SK-N-SH treated with all-trans-retinoic acid at 6 μM for 48 hours (cell line): ENCODE data around the gene RXRA.

Source experiments
- ATAC-seq: fragments of 200-7000 bp; cut with Tn5 transposase; 3 replicates; pipeline ENCODE4 v1.9.1; 2020; ENCODE audit warnings: mild to moderate bottlenecking, moderate library complexity
- ARNTL ChIP-seq: fragments of 450-650 bp; formaldehyde crosslinking; IDR thresholded peaks from 2 replicates; pipeline ENCODE4 v1.5.0; 2020; ENCODE audit warnings: low read depth, mild to moderate bottlenecking, moderate library complexity, borderline replicate concordance
- BACH2 ChIP-seq: fragments of 250-450 bp; sonication (Bioruptor Pico); IDR thresholded peaks from 2 replicates; pipeline ENCODE4 v1.9.0; 2021; ENCODE audit warnings: mild to moderate bottlenecking, borderline replicate concordance
- CREB5 ChIP-seq: fragments of 250-450 bp; sonication (Bioruptor Pico); IDR thresholded peaks from 2 replicates; pipeline ENCODE4 v1.5.1; 2020; ENCODE audit warnings: low read depth, mild to moderate bottlenecking, moderate library complexity
- CSDC2 ChIP-seq: fragments of 250-450 bp; sonication (Bioruptor Pico); IDR thresholded peaks from 2 replicates; pipeline ENCODE4 v1.5.0; 2020; ENCODE audit warnings: mild to moderate bottlenecking, moderate library complexity
- ESRRG ChIP-seq: fragments of 250-450 bp; sonication (Bioruptor Pico); IDR thresholded peaks from 2 replicates; pipeline ENCODE4 v1.6.1; 2021; ENCODE audit warnings: mild to moderate bottlenecking
- GLIS3 ChIP-seq: fragments of 250-450 bp; sonication (Bioruptor Pico); IDR thresholded peaks from 2 replicates; pipeline ENCODE4 v1.5.0; 2020; ENCODE audit warnings: mild to moderate bottlenecking, moderate library complexity
- ISL1 ChIP-seq: fragments of 250-450 bp; sonication (Bioruptor Pico); IDR thresholded peaks from 2 replicates; pipeline ENCODE4 v2.1.2; 2022; ENCODE audit warnings: mild to moderate bottlenecking, moderate library complexity
- OSR1 ChIP-seq: fragments of 250-450 bp; sonication (Bioruptor Pico); IDR thresholded peaks from 2 replicates; pipeline ENCODE4 v1.8.0; 2022; ENCODE audit warnings: moderate library complexity, mild to moderate bottlenecking, inconsistent platforms
- PATZ1 ChIP-seq: fragments of 250-450 bp; sonication (Bioruptor Pico); IDR thresholded peaks from 2 replicates; pipeline ENCODE4 v1.8.0; 2020; ENCODE audit warnings: mild to moderate bottlenecking, moderate library complexity, borderline replicate concordance
- POU6F1 ChIP-seq: fragments of 250-450 bp; sonication (Bioruptor Pico); IDR thresholded peaks from 2 replicates; pipeline ENCODE4 v1.8.0; 2021; ENCODE audit warnings: low read depth, mild to moderate bottlenecking, moderate library complexity, borderline replicate concordance
- PPARA ChIP-seq: fragments of 250-450 bp; sonication (Bioruptor Pico); IDR thresholded peaks from 2 replicates; pipeline ENCODE4 v1.5.0; 2020; ENCODE audit warnings: mild to moderate bottlenecking, borderline replicate concordance
- SNAI2 ChIP-seq: fragments of 250-450 bp; sonication (Bioruptor Pico); IDR thresholded peaks from 2 replicates; pipeline ENCODE4 v1.5.0; 2020; ENCODE audit warnings: mild to moderate bottlenecking, moderate library complexity
- TCF4 ChIP-seq: fragments of 250-450 bp; sonication (Bioruptor Pico); IDR thresholded peaks from 2 replicates; pipeline ENCODE4 v1.8.0; 2021; ENCODE audit warnings: mild to moderate bottlenecking, moderate library complexity, borderline replicate concordance
- TOX ChIP-seq: fragments of 250-450 bp; sonication (Bioruptor Pico); IDR thresholded peaks from 2 replicates; pipeline ENCODE4 v1.8.0; 2021; ENCODE audit warnings: mild to moderate bottlenecking, moderate library complexity, borderline replicate concordance
- TSHZ2 ChIP-seq: fragments of 250-450 bp; sonication (Bioruptor Pico); IDR thresholded peaks from 2 replicates; pipeline ENCODE4 v1.5.0; 2020; ENCODE audit warnings: mild to moderate bottlenecking, moderate library complexity
- ZC3H10 ChIP-seq: fragments of 250-450 bp; sonication (Bioruptor Pico); IDR thresholded peaks from 2 replicates; pipeline ENCODE4 v1.5.1; 2021; ENCODE audit warnings: mild to moderate bottlenecking, moderate library complexity
- ZFP3 ChIP-seq: fragments of 250-450 bp; sonication (Bioruptor Pico); IDR thresholded peaks from 2 replicates; pipeline ENCODE4 v1.5.0; 2020; ENCODE audit warnings: mild to moderate bottlenecking, moderate library complexity
- ZFP30 ChIP-seq: fragments of 450-650 bp; formaldehyde crosslinking; IDR thresholded peaks from 2 replicates; pipeline ENCODE4 v1.5.0; 2022; ENCODE audit warnings: mild to moderate bottlenecking, moderate library complexity
- ZNF565 ChIP-seq: fragments of 450-650 bp; formaldehyde crosslinking; conservative IDR thresholded peaks from 2 replicates; pipeline ENCODE4 v1.5.0; 2020; ENCODE audit warnings: low read depth, mild to moderate bottlenecking, moderate library complexity
- ZNF70 ChIP-seq: fragments of 450-650 bp; formaldehyde crosslinking; IDR thresholded peaks from 2 replicates; pipeline ENCODE4 v1.5.0; 2020; ENCODE audit warnings: mild to moderate bottlenecking, moderate library complexity
- ZNF8 ChIP-seq: fragments of 450-650 bp; formaldehyde crosslinking; IDR thresholded peaks from 2 replicates; pipeline ENCODE4 v1.5.0; 2020; ENCODE audit warnings: mild to moderate bottlenecking, moderate library complexity

RXRA gene

GRCh38 chr9:134325813-134326723, at the start of gene RXRA:
Gene RXRA (plus strand): TSS chr9:134326455. CDS start chr9:134326632, 177 bp downstream.
- TF ChIP-seq ARNTL = no peak
- no peak for TF ChIP-seq ISL1 (CRISPR knock-in tag)
- TF ChIP-seq SNAI2 (CRISPR knock-in tag) = no peak
- no peak for TF ChIP-seq ESRRG
- no peak for TF ChIP-seq OSR1 (CRISPR knock-in tag)
- TF ChIP-seq TSHZ2 (CRISPR knock-in tag) = no peak
- peak; percentile 68 for ATAC-seq

GRCh38 chr9:134278286-134278685, 48.0 kb upstream of the RXRA start:
- TF ChIP-seq ZNF70 (CRISPR knock-in tag) = no peak
- ATAC-seq = no peak

GRCh38 chr9:134278974-134279640, 47.1 kb upstream of the RXRA start:
- no peak for ATAC-seq
- TF ChIP-seq PATZ1 = no peak
- TF ChIP-seq TOX (CRISPR knock-in tag) = no peak
- TF ChIP-seq TCF4 (CRISPR knock-in tag) = no peak
- TF ChIP-seq ZNF70 (CRISPR knock-in tag) = no peak
- TF ChIP-seq POU6F1 (CRISPR knock-in tag) = no peak
- no peak for TF ChIP-seq TSHZ2 (CRISPR knock-in tag)
- no peak for TF ChIP-seq ESRRG
- no peak for TF ChIP-seq GLIS3 (CRISPR knock-in tag)
- no peak for TF ChIP-seq BACH2 (CRISPR knock-in tag)
- no peak for TF ChIP-seq ZNF565 (CRISPR knock-in tag)
- TF ChIP-seq SNAI2 (CRISPR knock-in tag) = no peak
- TF ChIP-seq CSDC2 = no peak
- no peak for TF ChIP-seq ISL1 (CRISPR knock-in tag)
- TF ChIP-seq ZFP30 = no peak
- TF ChIP-seq ARNTL = no peak
- no peak for TF ChIP-seq ZNF8 (CRISPR knock-in tag)
- TF ChIP-seq PPARA = no peak
- TF ChIP-seq ZC3H10 = no peak
- TF ChIP-seq ZFP3 (CRISPR knock-in tag) = no peak
- TF ChIP-seq CREB5 (CRISPR knock-in tag) = no peak
